ES-I3 (cell line): ENCODE measurements around the gene TMEM59L.

Experiments
- H3K36me3 ChIP-seq: 2 replicates; pipeline ENCODE4 v1.6.1; 2013; ENCODE audit warnings: mild to moderate bottlenecking, low read length, control low read depth, moderate library complexity; ENCODE audit not compliant: insufficient read depth
- H3K4me1 ChIP-seq: 2 replicates; pipeline ENCODE4 v1.6.1; 2013; ENCODE audit warnings: mild to moderate bottlenecking, control low read depth, low read length; ENCODE audit not compliant: insufficient read depth
- H3K9ac ChIP-seq: 2 replicates; pipeline ENCODE4 v1.6.1; 2013; ENCODE audit warnings: low read depth, mild to moderate bottlenecking, low read length, moderate library complexity
- H3K9me3 ChIP-seq: 2 replicates; pipeline ENCODE4 v1.6.1; 2013; ENCODE audit warnings: mild to moderate bottlenecking, low read length, moderate library complexity; ENCODE audit not compliant: control insufficient read depth, insufficient read depth

Gene TMEM59L

DNA sequence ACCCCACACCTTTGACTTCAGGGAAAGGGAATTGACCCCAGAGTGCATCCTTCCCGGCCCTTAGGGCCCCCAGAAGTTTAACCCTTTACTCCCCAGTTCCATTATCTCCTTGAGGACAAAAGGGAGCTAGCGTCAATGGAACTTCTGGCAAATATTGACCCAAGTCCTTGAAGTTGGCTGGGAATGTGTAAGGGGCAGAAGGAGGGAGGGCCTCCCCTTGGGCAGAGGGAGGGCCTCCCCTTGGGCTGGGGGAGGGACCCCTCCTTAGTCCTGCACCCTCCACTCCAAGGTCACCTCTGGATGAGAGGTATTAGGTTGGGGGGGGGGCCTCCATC is 3.0 kb upstream of the TMEM59L start:
- Histone ChIP-seq H3K36me3 (no peaks in the 10 kb centered on the region), H3K9ac (no peak overlapping the region; the same call in 1 of the 2 replicates), H3K9me3 (no peaks in the 10 kb centered on the region), H3K4me1 (peaks cover 16% of the 10 kb centered on the region)

- Histone ChIP-seq H3K4me1 (peaks cover 15% of the 10 kb centered on the region), H3K9ac (no peak overlapping the region; the same call in 1 of the 2 replicates)
Measured at GRCh38 chr19:18610245-18610555, 2.5 kb upstream of the TMEM59L start.

DNA sequence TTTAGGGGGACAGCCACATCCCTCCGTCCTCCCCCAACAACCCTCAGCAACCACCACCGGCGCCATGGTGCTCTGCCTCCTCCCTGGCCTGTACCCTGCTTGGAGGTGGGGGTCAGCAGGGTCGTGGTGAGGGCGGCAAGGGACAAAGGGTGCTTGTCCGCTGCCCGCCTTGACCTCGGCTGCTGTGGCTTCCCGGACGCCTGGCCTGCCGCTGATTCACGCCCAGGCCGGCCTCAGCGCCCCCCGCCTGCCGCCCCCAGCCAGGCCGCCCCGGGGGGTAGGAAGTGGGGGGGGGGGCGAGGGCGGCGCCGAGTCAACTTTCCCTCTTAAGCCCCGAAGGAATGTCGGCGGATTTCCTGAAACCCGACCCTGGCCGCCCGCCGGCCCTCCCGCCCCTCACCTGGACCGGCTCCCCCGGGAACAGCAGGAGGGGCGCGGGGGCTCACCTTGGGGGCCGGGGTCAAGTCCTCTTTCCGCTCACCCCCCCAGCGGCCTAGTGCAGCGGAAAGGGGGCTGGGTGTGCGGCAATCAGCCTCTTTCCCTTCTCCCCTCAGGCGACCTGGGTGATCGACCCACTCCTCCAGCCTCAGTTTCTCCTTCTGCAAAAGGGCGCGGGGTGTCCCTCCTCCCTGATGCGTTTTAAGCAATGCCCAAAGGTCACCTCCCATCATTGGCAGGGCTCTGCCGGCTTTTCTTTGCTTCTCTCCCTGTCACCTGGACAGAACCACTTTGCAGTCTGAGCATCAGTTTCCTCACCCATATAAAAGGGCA is 1.9 kb upstream of the TMEM59L start:
- H3K4me1 ChIP-seq = peaks cover 15% of the 10 kb centered on the region
- peak overlapping the region; percentile 35; the same call in 1 of the 2 replicates for H3K9ac ChIP-seq
- H3K9me3 ChIP-seq = no peaks in the 10 kb centered on the region
- no peaks in the 10 kb centered on the region for H3K36me3 ChIP-seq

More at GRCh38 chr19:18610245-18610555, 2.5 kb upstream of the TMEM59L start:
- Histone ChIP-seq H3K36me3 (no peaks in the 10 kb centered on the region), H3K9me3 (no peaks in the 10 kb centered on the region)

DNA sequence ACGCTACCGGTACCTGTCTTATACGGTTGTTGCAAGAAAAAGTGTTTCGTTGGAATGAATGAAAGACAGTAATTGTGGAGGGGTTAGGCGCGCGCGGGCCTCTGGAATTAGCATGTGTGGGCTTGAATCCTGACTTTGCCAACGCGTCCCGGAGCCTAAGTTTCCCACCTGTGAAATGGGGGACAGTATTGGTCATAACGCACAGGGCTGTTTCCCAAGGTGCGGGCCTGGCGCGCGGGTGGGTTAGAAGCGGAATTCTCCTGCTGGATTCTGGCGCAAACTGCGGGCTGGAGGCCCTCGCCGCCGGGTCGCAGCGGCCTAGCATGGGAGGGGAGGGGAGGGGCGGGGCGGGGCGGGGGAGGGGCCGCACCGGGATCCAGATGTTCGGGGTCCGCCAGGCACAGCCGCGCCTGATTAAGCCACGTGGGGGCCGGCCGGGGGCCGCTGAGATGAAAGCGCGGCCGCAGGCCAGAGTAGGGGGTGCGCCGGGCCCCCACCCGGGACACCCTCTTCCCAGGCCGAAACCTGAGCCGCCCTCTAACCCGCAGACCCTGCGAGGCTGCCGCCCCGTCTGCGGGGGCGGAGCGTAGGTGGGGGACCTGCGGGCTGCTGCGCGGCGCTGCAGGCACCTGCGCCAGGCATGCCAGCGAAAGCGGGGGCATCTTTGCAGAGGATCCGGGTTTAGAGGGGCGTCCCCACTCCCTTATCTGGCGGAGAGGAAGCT is 1.2 kb upstream of the TMEM59L start:
- Histone ChIP-seq H3K9me3 (no peaks in the 10 kb centered on the region), H3K4me1 (peaks cover 15% of the 10 kb centered on the region), H3K9ac (peak overlapping the region; percentile 37; the same call in 1 of the 2 replicates), H3K36me3 (no peaks in the 10 kb centered on the region)

- H3K4me1 ChIP-seq = peaks cover 15% of the 10 kb centered on the region
- peak overlapping the region; percentile 22; the same call in 1 of the 2 replicates for H3K9ac ChIP-seq
- no peaks in the 10 kb centered on the region for H3K36me3 ChIP-seq
- no peaks in the 10 kb centered on the region for H3K9me3 ChIP-seq
Measured at GRCh38 chr19:18612051-18612771, 459 bp upstream of the TMEM59L start.

DNA sequence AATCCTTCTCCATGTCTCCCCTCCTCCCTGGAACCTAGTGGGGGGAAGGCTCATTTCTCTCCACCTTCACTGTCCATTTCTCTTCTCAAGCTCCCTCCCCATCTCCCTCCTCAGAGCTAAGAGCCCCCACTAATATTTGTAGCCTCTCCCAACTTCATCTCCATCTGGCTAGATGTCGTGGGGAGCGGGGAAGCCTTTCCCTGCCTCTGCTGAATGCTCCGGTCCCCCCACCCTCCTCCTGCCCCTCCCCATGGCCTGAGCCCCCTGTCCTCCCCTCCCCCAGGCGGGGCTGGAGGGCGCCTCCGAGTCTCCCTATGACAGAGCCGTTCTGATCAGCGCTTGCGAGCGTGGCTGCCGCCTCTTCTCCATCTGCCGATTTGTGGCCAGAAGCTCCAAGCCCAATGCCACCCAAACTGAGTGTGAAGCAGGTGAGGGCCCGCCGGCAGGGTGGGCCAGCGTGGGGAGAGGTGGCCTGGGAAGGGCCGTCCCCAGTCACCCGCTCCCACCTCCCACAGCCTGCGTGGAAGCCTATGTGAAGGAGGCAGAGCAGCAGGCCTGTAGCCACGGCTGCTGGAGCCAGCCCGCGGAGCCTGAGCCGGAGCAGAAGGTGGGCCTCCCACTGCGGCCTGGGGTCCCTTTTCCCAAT is 1.0 kb downstream of the TMEM59L start:
- no peak overlapping the region; the same call in 1 of the 2 replicates for H3K9ac ChIP-seq
- H3K9me3 ChIP-seq = no peaks in the 10 kb centered on the region
- no peaks in the 10 kb centered on the region for H3K36me3 ChIP-seq
- H3K4me1 ChIP-seq = peaks cover 15% of the 10 kb centered on the region

DNA sequence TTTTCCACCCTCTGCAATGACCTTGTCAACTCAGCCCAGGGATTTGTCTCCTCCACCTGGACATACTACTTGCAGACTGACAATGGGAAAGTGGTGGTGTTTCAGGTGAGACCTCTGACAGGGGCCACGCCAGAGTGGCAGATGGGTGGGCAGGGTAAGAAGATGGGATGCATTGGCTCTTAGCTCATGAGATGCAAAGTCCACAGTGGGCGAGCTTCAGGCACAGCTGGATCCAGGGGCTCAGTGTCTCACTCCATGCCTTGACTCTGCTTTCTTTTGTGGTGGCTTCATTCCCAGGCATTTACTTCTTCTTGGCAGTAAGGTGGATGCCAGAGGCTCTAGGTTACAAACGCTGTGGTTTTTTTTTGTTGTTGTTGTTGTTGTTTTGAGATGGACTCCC is 3.4 kb downstream of the TMEM59L start:
- no peak overlapping the region for H3K9ac ChIP-seq
- H3K4me1 ChIP-seq = peaks cover 3% of the 10 kb centered on the region; the same call in 1 of the 2 replicates
- no peaks in the 10 kb centered on the region for H3K9me3 ChIP-seq
- H3K36me3 ChIP-seq = no peaks in the 10 kb centered on the region

- Histone ChIP-seq H3K4me1 (no peaks in the 10 kb centered on the region; the same call in 1 of the 2 replicates), H3K36me3 (no peaks in the 10 kb centered on the region), H3K9me3 (no peaks in the 10 kb centered on the region), H3K9ac (no peak overlapping the region)
Measured at GRCh38 chr19:18617562-18617961, 4.9 kb downstream of the TMEM59L start.

DNA sequence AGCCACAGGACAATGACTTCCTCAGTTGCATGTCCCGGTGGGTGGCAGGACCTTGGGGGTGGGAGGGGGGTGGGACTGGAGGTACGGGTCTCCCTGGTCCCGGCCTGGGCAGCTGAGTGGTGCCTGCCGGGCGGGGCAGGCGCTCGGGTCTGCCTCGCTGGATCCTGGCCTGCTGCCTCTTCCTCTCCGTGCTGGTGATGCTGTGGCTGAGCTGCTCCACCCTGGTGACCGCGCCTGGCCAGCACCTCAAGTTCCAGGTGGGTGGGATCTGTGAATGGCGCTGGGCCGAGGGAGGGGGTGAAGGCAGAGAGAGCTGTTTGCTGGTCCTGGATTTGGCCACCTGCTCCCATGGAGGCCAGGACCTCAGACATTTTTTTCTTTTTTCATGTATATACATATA is 5.6 kb downstream of the TMEM59L start:
- H3K9me3 ChIP-seq = no peaks in the 10 kb centered on the region
- no peak overlapping the region for H3K9ac ChIP-seq
- H3K4me1 ChIP-seq = no peaks in the 10 kb centered on the region; the same call in 1 of the 2 replicates
- H3K36me3 ChIP-seq = no peaks in the 10 kb centered on the region

- H3K36me3 ChIP-seq = no peaks in the 10 kb centered on the region
- no peaks in the 10 kb centered on the region; the same call in 1 of the 2 replicates for H3K4me1 ChIP-seq
- no peaks in the 10 kb centered on the region for H3K9me3 ChIP-seq
- H3K9ac ChIP-seq = no peak overlapping the region
Measured at GRCh38 chr19:18620311-18620710, 7.6 kb downstream of the TMEM59L start.

GRCh38 chr19:18620902-18621301 is 8.2 kb downstream of the TMEM59L start:
- Histone ChIP-seq H3K9me3 (no peaks in the 10 kb centered on the region), H3K36me3 (no peaks in the 10 kb centered on the region), H3K9ac (no peak overlapping the region), H3K4me1 (no peaks in the 10 kb centered on the region; the same call in 1 of the 2 replicates)

DNA sequence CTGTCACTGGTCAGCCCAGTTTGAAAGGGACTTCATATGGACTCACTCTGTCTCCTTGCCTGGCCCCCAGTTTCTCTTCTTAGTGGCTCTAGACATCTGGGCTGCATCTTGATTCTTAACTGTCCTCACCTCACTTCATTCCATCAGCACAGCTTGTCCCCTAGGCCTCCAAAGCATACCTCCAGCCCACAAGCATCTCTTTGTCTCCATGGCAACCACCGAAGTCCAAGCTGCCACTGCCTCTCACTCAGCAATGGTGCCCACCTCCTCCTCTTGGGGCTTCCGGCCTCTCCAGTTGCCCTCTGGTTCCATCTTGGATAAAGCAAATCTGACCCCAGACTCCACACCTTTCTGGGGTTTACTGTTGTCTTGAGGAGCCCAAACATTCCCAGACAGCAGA is 14.2 kb downstream of the TMEM59L start:
- H3K9me3 ChIP-seq = no peaks in the 10 kb centered on the region
- H3K9ac ChIP-seq = no peak overlapping the region
- no peaks in the 10 kb centered on the region for H3K36me3 ChIP-seq
- H3K4me1 ChIP-seq = no peaks in the 10 kb centered on the region; the same call in 1 of the 2 replicates

DNA sequence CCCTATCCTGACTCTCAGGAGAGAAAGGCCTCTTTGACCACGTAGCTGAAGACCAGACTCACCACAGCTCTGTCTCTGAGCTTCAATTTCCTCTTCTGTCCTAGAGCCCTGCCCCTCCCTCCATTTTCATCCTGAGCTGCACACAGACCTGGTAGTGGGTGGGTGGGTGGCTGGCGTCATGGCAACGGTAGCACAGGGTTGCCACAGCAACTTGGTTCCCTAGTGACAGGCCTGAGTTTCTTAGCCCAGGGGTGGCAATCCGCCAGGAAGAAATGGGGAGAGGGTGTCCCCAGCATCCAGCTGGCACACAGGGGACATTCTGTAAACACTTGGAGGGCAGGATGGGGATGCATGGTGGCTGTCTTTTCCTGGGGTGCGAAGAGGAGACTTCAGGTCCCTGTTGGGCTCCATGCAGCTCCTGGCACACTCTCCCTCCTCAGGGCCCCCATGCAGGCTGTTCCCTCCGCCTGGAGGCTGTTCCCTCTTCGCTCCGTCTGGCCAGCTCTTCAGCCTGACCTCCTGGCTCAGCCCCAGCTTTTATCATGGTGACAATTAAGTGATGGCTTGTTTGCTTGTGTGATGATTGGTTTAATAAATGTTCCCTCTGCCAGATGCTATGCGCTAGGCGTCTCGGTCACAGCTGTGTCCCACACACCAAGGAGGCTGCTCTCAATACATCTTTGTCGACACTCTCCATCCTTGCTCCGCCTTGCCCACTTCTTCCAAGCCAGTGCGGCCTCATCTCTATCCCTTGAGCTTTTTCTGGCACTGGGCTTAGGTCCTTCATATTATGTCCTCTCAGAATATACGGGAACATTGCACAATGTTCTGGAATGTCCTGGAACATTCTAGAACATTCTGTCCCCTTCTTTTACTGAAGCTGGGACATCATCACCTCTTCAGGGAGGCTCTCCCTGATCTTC is 16.8 kb downstream of the TMEM59L start:
- H3K4me1 ChIP-seq = no peaks in the 10 kb centered on the region
- H3K36me3 ChIP-seq = no peaks in the 10 kb centered on the region
- no peak overlapping the region for H3K9ac ChIP-seq
- H3K9me3 ChIP-seq = no peaks in the 10 kb centered on the region
